H9 (cell line): Measurements from ENCODE around the gene IGDCC3. TPM values are rescaled to one million over a fixed set of nuclear protein-coding genes. Genes with fewer than 3 reads are reported as not detected.

Source experiments
- DNase-seq: peaks from one replicate; pipeline ENCODE4 v3.0.0-alpha.2; 2017
- H2AFZ ChIP-seq: one replicate; pipeline ENCODE4 v1.6.1; 2013; ENCODE audit warnings: mild to moderate bottlenecking, low read length, control low read depth, moderate library complexity
- H2AK5ac ChIP-seq: 2 replicates; pipeline ENCODE4 v1.6.1; 2013; ENCODE audit warnings: low read length, control low read depth, mixed read lengths; ENCODE audit not compliant: insufficient read length
- H2BK120ac ChIP-seq: one replicate; pipeline ENCODE4 v1.6.1; 2013; ENCODE audit warnings: low read depth, mild to moderate bottlenecking, low read length, control low read depth, inconsistent platforms; ENCODE audit not compliant: poor library complexity, severe bottlenecking
- H2BK12ac ChIP-seq: 2 replicates; pipeline ENCODE4 v1.6.1; 2013; ENCODE audit warnings: low read length, control low read depth, mixed read lengths, low read depth; ENCODE audit not compliant: insufficient read length
- H2BK15ac ChIP-seq: 2 replicates; pipeline ENCODE4 v1.6.1; 2013; ENCODE audit warnings: low read depth, low read length, control low read depth
- H2BK20ac ChIP-seq: one replicate; pipeline ENCODE4 v1.6.1; 2013; ENCODE audit warnings: low read depth, mild to moderate bottlenecking, low read length, control low read depth, inconsistent platforms; ENCODE audit not compliant: poor library complexity, severe bottlenecking
- H2BK5ac ChIP-seq: 2 replicates; pipeline ENCODE4 v1.6.1; 2013; ENCODE audit warnings: low read length, control low read depth, mixed read lengths; ENCODE audit not compliant: insufficient read length
- H3K14ac ChIP-seq: 2 replicates; pipeline ENCODE4 v1.6.1; 2013; ENCODE audit warnings: low read length, control low read depth; ENCODE audit not compliant: insufficient read depth
- H3K18ac ChIP-seq: 2 replicates; pipeline ENCODE4 v1.6.1; 2013; ENCODE audit warnings: low read depth, mild to moderate bottlenecking, mixed read lengths, low read length, control low read depth; ENCODE audit not compliant: insufficient read length
- H3K23ac ChIP-seq: 2 replicates; pipeline ENCODE4 v1.6.1; 2013; ENCODE audit warnings: low read length, control low read depth, mixed read lengths, low read depth; ENCODE audit not compliant: insufficient read length
- H3K23me2 ChIP-seq: 2 replicates; pipeline ENCODE4 v1.6.1; 2013; ENCODE audit warnings: low read depth, mild to moderate bottlenecking, mixed read lengths, low read length, control low read depth; ENCODE audit not compliant: insufficient read length, poor library complexity, severe bottlenecking
- H3K27ac ChIP-seq: 2 replicates; pipeline ENCODE4 v1.5.1; 2013; ENCODE audit warnings: low read length, control low read depth, mixed read lengths, low read depth; ENCODE audit not compliant: insufficient read length
- H3K27me3 ChIP-seq: 2 replicates; pipeline ENCODE4 v1.6.1; 2013; ENCODE audit warnings: low read length, control low read depth, inconsistent platforms; ENCODE audit not compliant: insufficient read depth
- H3K4ac ChIP-seq: 2 replicates; pipeline ENCODE4 v1.6.1; 2013; ENCODE audit warnings: low read depth, mild to moderate bottlenecking, control low read depth, inconsistent platforms, low read length, moderate library complexity
- H3K4me1 ChIP-seq: 2 replicates; pipeline ENCODE4 v1.6.1; 2013; ENCODE audit warnings: low read length, control low read depth, inconsistent platforms; ENCODE audit not compliant: insufficient read depth
- H3K4me2 ChIP-seq: 2 replicates; pipeline ENCODE4 v1.6.1; 2013; ENCODE audit warnings: low read length, control low read depth, mixed read lengths; ENCODE audit not compliant: insufficient read length, insufficient read depth
- H3K56ac ChIP-seq: 2 replicates; pipeline ENCODE4 v1.6.1; 2013; ENCODE audit warnings: low read depth, mild to moderate bottlenecking, mixed read lengths, low read length, control low read depth; ENCODE audit not compliant: insufficient read length
- H3K79me1 ChIP-seq: 2 replicates; pipeline ENCODE4 v1.6.1; 2013; ENCODE audit warnings: low read depth, mild to moderate bottlenecking, moderate library complexity, low read length, control low read depth, inconsistent platforms; ENCODE audit not compliant: insufficient read depth, poor library complexity, severe bottlenecking
- H3K79me2 ChIP-seq: 2 replicates; pipeline ENCODE4 v1.6.1; 2013; ENCODE audit warnings: low read length, control low read depth, inconsistent platforms; ENCODE audit not compliant: insufficient read depth
- H3K9ac ChIP-seq: 2 replicates; pipeline ENCODE4 v1.6.1; 2013; ENCODE audit warnings: low read length, control low read depth, mixed read lengths; ENCODE audit not compliant: insufficient read length; ENCODE audit errors: extremely low read depth
- H3K9me3 ChIP-seq: one replicate; pipeline ENCODE4 v1.6.1; 2013; ENCODE audit warnings: low read depth, low read length, inconsistent platforms; ENCODE audit not compliant: control insufficient read depth
- H3T11ph ChIP-seq: one replicate; pipeline ENCODE4 v1.6.1; 2013; ENCODE audit warnings: mild to moderate bottlenecking, low read length, control low read depth, inconsistent platforms
- H4K20me1 ChIP-seq: one replicate; pipeline ENCODE4 v1.6.1; 2013; ENCODE audit not compliant: control insufficient read depth, insufficient read length, insufficient read depth
- H4K5ac ChIP-seq: 2 replicates; pipeline ENCODE4 v1.6.1; 2013; ENCODE audit warnings: low read depth, mild to moderate bottlenecking, mixed read lengths, low read length, control low read depth; ENCODE audit not compliant: insufficient read length
- H4K8ac ChIP-seq: replicated peaks from 2 replicates; pipeline ENCODE4 v1.6.1; 2013; ENCODE audit warnings: low read length, control low read depth, mixed read lengths, low read depth; ENCODE audit not compliant: insufficient read length
- H4K91ac ChIP-seq: 2 replicates; pipeline ENCODE4 v1.6.1; 2013; ENCODE audit warnings: low read depth, mild to moderate bottlenecking, moderate library complexity, mixed read lengths, low read length, control low read depth; ENCODE audit not compliant: insufficient read length
- H3K27ac Mint-ChIP-seq, 3 experiments: 2 replicates in 2 of 3; 3 replicates in 1 of 3; pipeline ENCODE4 v1.8.0; 2020 to 2021; ENCODE audit warnings: mixed read lengths in 3 of 3, mild to moderate bottlenecking in 1 of 3, moderate library complexity in 1 of 3
- H3K27me3 Mint-ChIP-seq: 2 replicates; pipeline ENCODE4 v1.8.0; 2021; ENCODE audit warnings: low read depth, mild to moderate bottlenecking, moderate library complexity, mixed read lengths
- H3K36me3 Mint-ChIP-seq, 3 experiments: 2 replicates in 2 of 3; 3 replicates in 1 of 3; pipeline ENCODE4 v1.8.0; 2020 to 2021; ENCODE audit warnings: low read depth in 3 of 3, mixed read lengths in 3 of 3; ENCODE audit not compliant: insufficient read depth in 1 of 3
- H3K4me1 Mint-ChIP-seq, 2 experiments: 2 replicates each; pipeline ENCODE4 v1.8.0; 2020; ENCODE audit warnings: mixed read lengths in 2 of 2
- H3K4me3 Mint-ChIP-seq, 2 experiments: 2 replicates in 1 of 2; 3 replicates in 1 of 2; pipeline ENCODE4 v1.8.0; 2020 to 2021; ENCODE audit warnings: mild to moderate bottlenecking in 2 of 2, mixed read lengths in 2 of 2, moderate library complexity in 1 of 2
- H3K9me3 Mint-ChIP-seq, 2 experiments: 2 replicates in 1 of 2; 3 replicates in 1 of 2; pipeline ENCODE4 v1.8.0; 2020; ENCODE audit warnings: mild to moderate bottlenecking in 2 of 2, mixed read lengths in 2 of 2, moderate library complexity in 1 of 2
- WGBS: extraction: QIAGEN DNeasy Blood & Tissue Kit; methylation state at CpG from one replicate; pipeline ENCODE4 v1.1.7; 2013; ENCODE audit warnings: missing lambda C conversion rate, low lambda C conversion rate, mixed read lengths; ENCODE audit not compliant: insufficient read length; ENCODE audit errors: extremely low coverage; 5-methylcytosine and 5-hydroxymethylcytosine counted together
- total RNA-seq: library from RNA; stranded (reverse); gene quantifications from 2 replicates; pipeline ENCODE4 v1.2.1, GENCODE V29; 2021
- TF ChIP-seq, protein P1 (sequence below): fragments of 200-600 bp; sonication (generic); conservative IDR thresholded peaks from 3 replicates; pipeline ENCODE4 v1.8.0; 2021; ENCODE audit warnings: antibody characterized with exemption, mild to moderate bottlenecking

Gene IGDCC3
- total RNA-seq, 1 experiment from 2014 or later, result 18.9 TPM

DNA sequence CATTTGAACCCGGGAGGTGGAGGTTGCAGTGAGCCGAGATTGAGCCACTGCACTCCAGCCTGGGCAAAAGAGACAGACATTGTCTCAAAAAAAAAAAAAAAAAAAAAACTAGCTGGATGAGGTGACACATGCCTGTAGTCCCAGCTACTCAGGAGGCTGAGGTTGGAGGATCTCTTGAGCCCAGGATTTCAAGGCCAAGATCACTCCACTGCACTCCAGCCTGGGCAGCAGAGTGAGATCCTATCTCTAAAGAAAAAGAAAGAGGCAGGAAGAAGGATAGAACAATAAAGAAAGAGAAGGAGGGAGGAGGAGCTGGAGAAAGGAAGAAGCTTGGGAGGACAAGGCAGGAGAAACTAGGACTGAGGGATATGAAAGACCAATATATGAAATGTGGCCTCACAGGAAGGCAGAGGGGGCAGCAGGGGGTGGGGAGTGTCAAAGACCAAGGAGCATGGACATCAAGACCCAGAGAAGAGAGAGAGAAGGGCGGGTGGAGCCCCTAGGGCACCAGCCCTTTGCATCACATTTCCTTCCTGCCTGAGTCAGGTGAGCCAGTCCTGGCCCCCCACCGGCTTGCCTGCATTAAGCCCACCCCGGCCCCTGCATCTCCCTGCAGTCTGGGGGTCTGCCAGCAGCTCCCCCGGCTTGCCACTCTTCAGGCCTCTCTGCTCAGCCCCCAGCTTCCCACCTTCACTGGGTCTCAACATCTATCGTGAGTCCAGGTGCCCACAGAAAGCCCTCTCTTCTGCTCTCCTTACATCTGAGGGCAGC is 11.5 kb downstream of the IGDCC3 start:
- no peak overlapping the region for H2BK15ac ChIP-seq
- H2BK5ac ChIP-seq, result no peak overlapping the region
- H3K27me3 Mint-ChIP-seq, result peaks cover 2% of the 10 kb centered on the region; the same call in 1 of the 2 replicates
- no peaks in the 10 kb centered on the region for H3K27me3 ChIP-seq
- no peak overlapping the region for H3K4ac ChIP-seq
- WGBS, result no CpG with 5 or more reads among the region's 7 CpGs
- no peak overlapping the region for H3K23ac ChIP-seq
- H3K79me2 ChIP-seq, result no peaks in the 10 kb centered on the region; the same call in 1 of the 2 replicates
- H3K4me1 ChIP-seq, result peaks cover 36% of the 10 kb centered on the region; the same call in 1 of the 2 replicates
- no peaks in the 10 kb centered on the region for H3K23me2 ChIP-seq
- no peak overlapping the region for H4K8ac ChIP-seq
- H3K27ac ChIP-seq, result no peak overlapping the region
- no peak overlapping the region for H2BK12ac ChIP-seq
- no peak overlapping the region for H4K91ac ChIP-seq
- no peak overlapping the region for H3K9ac ChIP-seq
- peak; percentile 56 for DNase-seq
- H3K14ac ChIP-seq, result no peak overlapping the region
- peak overlapping the region in 1 of 2 experiments; percentile 70; a peak in 3 of 5 replicates for H3K4me3 Mint-ChIP-seq
- no peaks in the 10 kb centered on the region for H3K79me1 ChIP-seq
- no peak overlapping the region for H2BK20ac ChIP-seq
- H2AFZ ChIP-seq, result no peak overlapping the region
- peak overlapping the region; percentile 18 for H3K4me2 ChIP-seq
- no peaks in the 10 kb centered on the region for H3K9me3 Mint-ChIP-seq
- H2BK120ac ChIP-seq, result no peak overlapping the region
- peaks cover 69 to 79% of the 10 kb centered on the region in 2 experiments for H3K4me1 Mint-ChIP-seq
- peak overlapping the region; percentile 67 for H3T11ph ChIP-seq
- no peaks in the 10 kb centered on the region for H3K9me3 ChIP-seq
- H3K56ac ChIP-seq, result no peak overlapping the region
- peak overlapping the region; percentile 83 to 93 (median 90) for H3K27ac Mint-ChIP-seq
- no peak overlapping the region for H4K5ac ChIP-seq
- H2AK5ac ChIP-seq, result no peak overlapping the region
- H3K18ac ChIP-seq, result peak overlapping the region; percentile 69
- H3K36me3 Mint-ChIP-seq, result peaks cover 0 to 3% (median 0%) of the 10 kb centered on the region in 3 experiments; a peak in 4 of 7 replicates
- TF ChIP-seq, protein P1, sequence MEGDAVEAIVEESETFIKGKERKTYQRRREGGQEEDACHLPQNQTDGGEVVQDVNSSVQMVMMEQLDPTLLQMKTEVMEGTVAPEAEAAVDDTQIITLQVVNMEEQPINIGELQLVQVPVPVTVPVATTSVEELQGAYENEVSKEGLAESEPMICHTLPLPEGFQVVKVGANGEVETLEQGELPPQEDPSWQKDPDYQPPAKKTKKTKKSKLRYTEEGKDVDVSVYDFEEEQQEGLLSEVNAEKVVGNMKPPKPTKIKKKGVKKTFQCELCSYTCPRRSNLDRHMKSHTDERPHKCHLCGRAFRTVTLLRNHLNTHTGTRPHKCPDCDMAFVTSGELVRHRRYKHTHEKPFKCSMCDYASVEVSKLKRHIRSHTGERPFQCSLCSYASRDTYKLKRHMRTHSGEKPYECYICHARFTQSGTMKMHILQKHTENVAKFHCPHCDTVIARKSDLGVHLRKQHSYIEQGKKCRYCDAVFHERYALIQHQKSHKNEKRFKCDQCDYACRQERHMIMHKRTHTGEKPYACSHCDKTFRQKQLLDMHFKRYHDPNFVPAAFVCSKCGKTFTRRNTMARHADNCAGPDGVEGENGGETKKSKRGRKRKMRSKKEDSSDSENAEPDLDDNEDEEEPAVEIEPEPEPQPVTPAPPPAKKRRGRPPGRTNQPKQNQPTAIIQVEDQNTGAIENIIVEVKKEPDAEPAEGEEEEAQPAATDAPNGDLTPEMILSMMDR, result no peak
- H4K20me1 ChIP-seq, result no peaks in the 10 kb centered on the region
